Hematopoietic multipotent progenitor cell treated with erythropoietin and hydrocortisone succinate and interleukin-3 and kit ligand, for 4 days (in vitro differentiated cells): ENCODE measurements around the gene PRR33.

ENCODE experiments used
- DNase-seq: peaks from one replicate; pipeline ENCODE4 v3.0.0-alpha.2; 2015

PRR33 gene

GRCh38 chr11:1916132-1916985 lies 24.7 kb upstream of the PRR33 start:
- DNase-seq = no peak

GRCh38 chr11:1915795-1916131 lies 24.1 kb upstream of the PRR33 start:
- no peak for DNase-seq

- DNase-seq = no peak
Observed at GRCh38 chr11:1913271-1914060, 21.8 kb upstream of the PRR33 start.

- peak; percentile 53 for DNase-seq
Observed at GRCh38 chr11:1912289-1912878, 20.7 kb upstream of the PRR33 start.

GRCh38 chr11:1909524-1909923 lies 17.8 kb upstream of the PRR33 start:
- DNase-seq = no peak

GRCh38 chr11:1908618-1909017 lies 16.9 kb upstream of the PRR33 start:
- DNase-seq = no peak

- no peak for DNase-seq
Observed at GRCh38 chr11:1906611-1907423, 15.1 kb upstream of the PRR33 start.

GRCh38 chr11:1906181-1906580 lies 14.5 kb upstream of the PRR33 start:
- no peak for DNase-seq

- no peak for DNase-seq
Observed at GRCh38 chr11:1899686-1900085, 8.0 kb upstream of the PRR33 start.

- DNase-seq = peak; percentile 56
Observed at GRCh38 chr11:1899090-1899489, 7.4 kb upstream of the PRR33 start.

- DNase-seq = peak; percentile 84
Observed at GRCh38 chr11:1896923-1897322, 5.2 kb upstream of the PRR33 start.

GRCh38 chr11:1896468-1896867 lies 4.8 kb upstream of the PRR33 start:
- DNase-seq = no peak

- no peak for DNase-seq
Observed at GRCh38 chr11:1894759-1895158, 3.1 kb upstream of the PRR33 start.

- no peak for DNase-seq
Observed at GRCh38 chr11:1893581-1894359, 2.1 kb upstream of the PRR33 start.

- DNase-seq = no peak
Observed at GRCh38 chr11:1892558-1892957, 863 bp upstream of the PRR33 start.

GRCh38 chr11:1892116-1892515 lies 421 bp upstream of the PRR33 start:
- no peak for DNase-seq

GRCh38 chr11:1890856-1891830 lies 552 bp downstream of the PRR33 start:
- peak; percentile 55 for DNase-seq

- DNase-seq = peak; percentile 76
Observed at GRCh38 chr11:1889941-1890855, 1.5 kb downstream of the PRR33 start.

GRCh38 chr11:1889224-1889930 lies 2.3 kb downstream of the PRR33 start:
- DNase-seq = peak; percentile 91
